Breast epithelium (tissue), 3 donors: ENCODE results near the gene ATP4B.

Experiments used
- POLR2A ChIP-seq: fragments of 450-650 bp; IDR thresholded peaks from one replicate; pipeline ENCODE4 v1.6.1; 2016; ENCODE audit warnings: antibody characterized with exemption, mild to moderate bottlenecking, moderate library complexity
- TF ChIP-seq, protein P1 (sequence below), 3 donors: fragments of 450-650 bp; IDR thresholded peaks; one replicate each; pipeline ENCODE4 v1.5.1; 2016 to 2017; ENCODE audit warnings: antibody characterized with exemption in 3 of 3, mild to moderate bottlenecking in 3 of 3, moderate library complexity in 3 of 3

DNA sequence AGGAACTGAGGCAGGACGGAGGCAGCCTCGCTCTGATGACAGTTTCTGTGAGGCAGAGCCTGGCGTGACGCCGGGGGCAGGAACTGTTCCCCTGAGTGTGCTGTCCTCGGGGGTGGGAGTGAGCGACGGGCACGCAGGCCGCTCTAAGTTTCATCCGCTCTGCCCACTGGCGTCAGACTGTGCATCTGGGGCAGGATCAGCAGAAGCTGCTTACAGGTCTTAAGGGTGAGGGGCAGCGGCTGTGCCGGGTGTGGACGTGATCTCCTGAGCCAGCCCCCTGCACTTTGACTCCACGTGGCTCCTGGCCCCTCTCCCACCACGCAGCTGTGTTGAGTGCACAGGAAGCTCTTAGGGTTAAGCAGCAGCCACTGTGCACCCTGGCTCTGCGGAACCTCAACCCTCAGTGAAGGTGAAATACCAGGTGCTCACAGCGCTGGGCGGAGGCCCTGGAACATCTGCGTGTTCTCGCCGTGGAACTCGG, 10.5 kb upstream of the ATP4B start:
- TF ChIP-seq, protein P1, sequence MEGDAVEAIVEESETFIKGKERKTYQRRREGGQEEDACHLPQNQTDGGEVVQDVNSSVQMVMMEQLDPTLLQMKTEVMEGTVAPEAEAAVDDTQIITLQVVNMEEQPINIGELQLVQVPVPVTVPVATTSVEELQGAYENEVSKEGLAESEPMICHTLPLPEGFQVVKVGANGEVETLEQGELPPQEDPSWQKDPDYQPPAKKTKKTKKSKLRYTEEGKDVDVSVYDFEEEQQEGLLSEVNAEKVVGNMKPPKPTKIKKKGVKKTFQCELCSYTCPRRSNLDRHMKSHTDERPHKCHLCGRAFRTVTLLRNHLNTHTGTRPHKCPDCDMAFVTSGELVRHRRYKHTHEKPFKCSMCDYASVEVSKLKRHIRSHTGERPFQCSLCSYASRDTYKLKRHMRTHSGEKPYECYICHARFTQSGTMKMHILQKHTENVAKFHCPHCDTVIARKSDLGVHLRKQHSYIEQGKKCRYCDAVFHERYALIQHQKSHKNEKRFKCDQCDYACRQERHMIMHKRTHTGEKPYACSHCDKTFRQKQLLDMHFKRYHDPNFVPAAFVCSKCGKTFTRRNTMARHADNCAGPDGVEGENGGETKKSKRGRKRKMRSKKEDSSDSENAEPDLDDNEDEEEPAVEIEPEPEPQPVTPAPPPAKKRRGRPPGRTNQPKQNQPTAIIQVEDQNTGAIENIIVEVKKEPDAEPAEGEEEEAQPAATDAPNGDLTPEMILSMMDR (IDR thresholded peaks at IDR 0.05) = no peak
- TF ChIP-seq POLR2A = no peak
